NB4 (cell line): ENCODE measurements around the gene IFITM1.
"Not testable (repeated sequence)": the region's sequence is repeated elsewhere in the genome, so short reads cannot be mapped to it uniquely, and the experiment has no call there.

ENCODE experiments used
- CTCF ChIP-seq: IDR thresholded peaks from one replicate; pipeline ENCODE4 v1.5.1; 2012; ENCODE audit warnings: low read depth, low read length
- MAX ChIP-seq: IDR thresholded peaks from 2 replicates; pipeline ENCODE4 v1.6.1; 2011; ENCODE audit warnings: low read depth, low read length
- POLR2A ChIP-seq: IDR thresholded peaks from 2 replicates; pipeline ENCODE4 v1.6.1; 2011; ENCODE audit warnings: mild to moderate bottlenecking; ENCODE audit not compliant: insufficient read length; ENCODE audit errors: extremely low read depth

GRCh38 chr11:319888-320273 is 6.0 kb downstream of the IFITM1 start:
- TF ChIP-seq CTCF, POLR2A, MAX: not testable (repeated sequence)
